GM21723 (cell line): ENCODE results near the gene MAP1A.

ENCODE experiments used
- ATAC-seq: cut with Tn5 transposase; IDR thresholded peaks from one replicate; pipeline ENCODE4 v1.9.1; 2021; ENCODE audit warnings: mild to moderate bottlenecking, moderate library complexity; ENCODE audit not compliant: unreplicated experiment

MAP1A gene

DNA sequence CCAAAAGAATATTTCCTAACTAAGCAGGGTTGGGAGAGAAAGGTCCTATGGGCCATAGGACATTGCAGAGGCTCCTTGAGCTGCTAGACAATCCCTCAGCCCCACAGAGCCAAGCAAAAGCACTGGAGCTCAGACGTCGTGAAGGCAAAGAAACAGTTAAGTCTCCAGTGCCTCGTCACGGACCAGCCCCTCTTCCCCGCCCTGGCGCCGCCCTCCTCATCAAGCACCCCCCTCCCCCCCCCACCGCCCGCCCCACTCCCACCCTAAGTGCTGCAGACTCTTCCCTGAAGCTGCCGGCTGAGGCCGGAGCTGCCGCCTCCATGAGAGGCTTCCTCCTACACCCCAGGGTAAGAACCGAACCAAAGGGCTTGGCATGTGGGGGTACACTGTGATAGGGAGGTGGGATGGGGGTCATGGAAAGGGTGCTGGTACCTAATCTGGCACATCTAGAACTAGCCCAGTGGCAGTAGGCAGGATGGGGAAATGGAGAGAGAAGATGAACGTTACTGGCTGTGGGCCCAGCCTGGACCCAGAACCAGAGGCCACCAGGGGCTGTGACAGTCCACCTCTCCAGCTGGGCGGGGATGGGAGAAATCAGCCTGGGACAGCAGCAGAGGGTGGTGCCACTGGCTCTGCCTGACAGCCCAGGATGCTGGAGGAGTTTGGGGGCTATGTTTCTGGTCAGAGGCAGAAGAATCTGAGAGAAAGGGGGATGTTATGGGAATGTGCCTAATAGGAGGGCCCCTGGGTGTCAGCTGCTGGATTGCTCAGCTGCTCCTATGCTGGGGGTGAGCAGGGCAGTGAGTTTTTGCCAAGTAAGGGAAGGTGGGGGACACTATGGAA lies at the start of gene MAP1A:
MAP1A (plus strand) TSS at position 255 of the 843 bp plus-strand sequence. CDS start 3,866 bp downstream, outside the sequence.
- no peak for ATAC-seq

GRCh38 chr15:43469867-43470266 lies 47.5 kb upstream of the MAP1A start:
- no peak for ATAC-seq

DNA sequence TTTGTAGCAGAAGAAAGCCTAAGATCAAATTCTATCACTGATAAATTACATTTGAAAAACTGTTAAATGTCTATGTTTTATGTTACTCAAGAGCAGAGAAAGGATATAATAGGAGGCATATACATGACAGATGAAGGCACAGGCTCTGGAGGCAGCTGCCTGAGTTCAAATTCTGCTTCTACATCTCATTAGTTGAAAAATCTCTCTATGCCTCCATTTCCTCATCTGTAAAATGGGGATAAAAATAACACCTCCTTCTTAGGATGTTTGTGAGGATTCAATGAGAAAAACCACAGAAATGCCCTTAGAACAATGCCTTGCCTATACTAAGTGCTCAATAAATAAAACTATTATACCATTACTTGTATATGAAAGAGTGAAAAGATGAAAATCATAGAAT lies 45.4 kb upstream of the MAP1A start:
- ATAC-seq: no peak

- no peak for ATAC-seq
Measured at GRCh38 chr15:43473885-43474284, 43.5 kb upstream of the MAP1A start.

- no peak for ATAC-seq
Measured at GRCh38 chr15:43483297-43484128, 33.9 kb upstream of the MAP1A start.

DNA sequence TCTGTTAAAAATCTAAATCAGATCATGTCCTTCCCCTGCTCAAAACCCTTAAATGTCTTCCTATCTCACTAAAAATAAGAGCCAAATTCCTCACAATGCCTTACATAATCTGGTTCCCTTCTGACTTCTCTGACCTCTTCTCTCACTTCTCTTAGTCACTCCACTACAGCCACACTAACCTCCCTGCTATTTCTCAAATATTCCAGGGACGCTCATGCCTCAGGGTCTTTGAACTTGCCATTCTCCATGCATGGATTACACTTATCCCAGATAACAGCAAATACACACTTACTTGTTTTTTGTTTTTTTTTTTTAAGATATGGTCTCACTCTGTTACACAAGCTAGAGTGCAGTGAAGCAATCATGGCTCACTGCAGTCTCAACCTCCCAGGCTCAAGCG lies 33.0 kb upstream of the MAP1A start:
- ATAC-seq: no peak

GRCh38 chr15:43487271-43487895 lies 30.0 kb upstream of the MAP1A start:
- no peak for ATAC-seq

DNA sequence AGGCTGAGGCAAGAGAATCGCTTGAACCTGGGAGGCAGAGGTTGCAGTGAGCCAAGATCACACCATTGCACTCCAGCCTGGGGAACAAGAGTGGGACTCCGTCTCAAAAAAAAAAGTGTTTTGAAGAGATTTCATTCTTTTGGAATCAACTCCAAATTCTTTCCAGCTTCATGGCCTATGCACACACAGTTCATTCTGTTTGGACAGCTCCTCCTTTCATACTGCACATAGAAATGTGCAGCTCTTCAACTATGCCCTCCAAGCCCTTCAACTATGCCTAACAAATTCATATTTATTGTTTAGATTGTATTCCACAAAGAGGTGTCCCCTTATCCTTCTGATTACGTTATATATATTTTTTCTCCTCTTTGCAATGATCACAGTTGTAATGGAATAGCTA lies 28.6 kb upstream of the MAP1A start:
- no peak for ATAC-seq

- no peak for ATAC-seq
Measured at GRCh38 chr15:43489191-43489590, 28.2 kb upstream of the MAP1A start.

DNA sequence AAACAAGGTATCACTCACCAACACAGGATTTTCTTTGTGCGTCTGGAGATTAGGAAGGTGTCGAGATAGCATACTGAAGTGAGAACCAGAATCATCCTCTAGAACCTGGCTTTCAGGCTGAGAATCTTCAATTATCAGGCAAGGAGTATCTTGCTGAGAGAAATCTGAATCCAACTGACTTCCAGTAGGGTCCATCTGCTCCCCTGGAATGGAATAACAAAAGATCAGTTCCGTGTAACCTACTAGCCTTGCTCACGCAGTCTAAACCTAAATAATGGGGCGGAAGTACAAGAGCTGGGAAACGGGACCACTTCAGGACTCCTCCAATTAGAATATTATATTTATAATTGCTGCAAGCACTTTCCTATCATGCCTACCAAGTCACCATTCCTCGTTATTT lies 25.1 kb upstream of the MAP1A start:
- ATAC-seq: no peak

- ATAC-seq: peak; percentile 96
Measured at GRCh38 chr15:43492673-43493601, 24.5 kb upstream of the MAP1A start, which contains the start of gene TP53BP1. Gene TP53BP1, minus strand, starts transcription at chr15:43493156. Its CDS starts 113 bp downstream, at chr15:43493043.

GRCh38 chr15:43493703-43494472 lies 23.5 kb upstream of the MAP1A start:
- ATAC-seq: no peak

DNA sequence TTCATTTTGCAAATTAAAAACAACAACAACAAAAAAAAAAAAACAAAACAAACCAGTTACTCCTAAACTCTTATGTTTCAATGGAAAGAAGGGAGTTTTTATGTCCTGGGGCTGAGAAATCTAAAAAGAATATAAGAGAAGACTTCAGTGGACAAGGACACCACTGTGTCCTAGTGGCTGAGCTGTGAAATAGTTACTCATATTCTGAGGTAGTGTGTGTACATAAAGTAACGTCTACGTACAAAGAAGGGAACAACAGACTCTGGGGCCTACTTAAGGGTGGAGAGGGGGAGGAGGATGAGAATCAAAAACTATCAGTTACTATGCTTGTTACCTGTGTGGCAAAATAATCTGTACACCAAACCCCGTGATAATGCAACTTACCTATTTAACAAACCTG lies 18.4 kb upstream of the MAP1A start:
- ATAC-seq: no peak

GRCh38 chr15:43499635-43500034 lies 17.8 kb upstream of the MAP1A start:
- ATAC-seq: no peak

- ATAC-seq: no peak
Measured at GRCh38 chr15:43505738-43506137, 11.7 kb upstream of the MAP1A start.

- no peak for ATAC-seq
Measured at GRCh38 chr15:43508421-43508820, 9.0 kb upstream of the MAP1A start.

GRCh38 chr15:43508991-43509659 lies 8.3 kb upstream of the MAP1A start:
- no peak for ATAC-seq

- ATAC-seq: no peak
Measured at GRCh38 chr15:43509660-43510199, 7.7 kb upstream of the MAP1A start.
